ENCODE results near the gene NDUFA6.

The NDUFA6 gene

DNA sequence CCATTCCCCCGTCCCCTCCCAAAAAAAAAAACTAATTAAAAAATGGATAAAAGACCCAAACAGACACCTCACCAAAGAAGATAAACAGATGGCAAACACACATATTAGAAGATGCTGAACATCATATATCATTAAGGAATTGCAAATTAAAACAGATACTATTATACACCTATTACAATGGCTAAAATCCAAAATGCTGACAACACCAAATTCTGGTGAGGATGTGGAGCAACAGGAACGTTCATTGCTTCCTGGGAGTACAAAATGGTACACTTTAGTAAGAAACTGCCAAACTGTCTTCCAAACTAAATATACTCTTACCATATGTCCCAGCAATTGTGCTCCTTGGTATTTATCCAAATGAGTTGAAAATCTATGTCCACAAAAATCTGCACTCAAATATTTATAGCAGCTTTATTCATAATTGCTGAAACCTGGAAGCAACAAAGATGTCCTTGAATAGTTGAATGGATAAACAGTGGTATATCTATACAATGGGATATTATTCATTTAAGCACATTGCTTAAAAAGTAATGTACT is 39.9 kb downstream of the NDUFA6 start:
- H3K36me3 ChIP-seq (replicated peaks; ENCODE audit: insufficient read depth, low read length): no peaks in the 10 kb centered on the region
- H3K9ac ChIP-seq (ENCODE audit: low read length): no peak overlapping the region
- no peak overlapping the region for H3K4me2 ChIP-seq (ENCODE audit: low read depth, low read length)
- TF ChIP-seq, protein P1, sequence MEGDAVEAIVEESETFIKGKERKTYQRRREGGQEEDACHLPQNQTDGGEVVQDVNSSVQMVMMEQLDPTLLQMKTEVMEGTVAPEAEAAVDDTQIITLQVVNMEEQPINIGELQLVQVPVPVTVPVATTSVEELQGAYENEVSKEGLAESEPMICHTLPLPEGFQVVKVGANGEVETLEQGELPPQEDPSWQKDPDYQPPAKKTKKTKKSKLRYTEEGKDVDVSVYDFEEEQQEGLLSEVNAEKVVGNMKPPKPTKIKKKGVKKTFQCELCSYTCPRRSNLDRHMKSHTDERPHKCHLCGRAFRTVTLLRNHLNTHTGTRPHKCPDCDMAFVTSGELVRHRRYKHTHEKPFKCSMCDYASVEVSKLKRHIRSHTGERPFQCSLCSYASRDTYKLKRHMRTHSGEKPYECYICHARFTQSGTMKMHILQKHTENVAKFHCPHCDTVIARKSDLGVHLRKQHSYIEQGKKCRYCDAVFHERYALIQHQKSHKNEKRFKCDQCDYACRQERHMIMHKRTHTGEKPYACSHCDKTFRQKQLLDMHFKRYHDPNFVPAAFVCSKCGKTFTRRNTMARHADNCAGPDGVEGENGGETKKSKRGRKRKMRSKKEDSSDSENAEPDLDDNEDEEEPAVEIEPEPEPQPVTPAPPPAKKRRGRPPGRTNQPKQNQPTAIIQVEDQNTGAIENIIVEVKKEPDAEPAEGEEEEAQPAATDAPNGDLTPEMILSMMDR (IDR thresholded peaks at IDR 0.05; ENCODE audit: low read length): no peak
- TF ChIP-seq EZH2phosphoT487 (IDR thresholded peaks at IDR 0.05; ENCODE audit: low read length) (no peak), EZH2 (optimal IDR thresholded peaks at IDR 0.05; ENCODE audit: low read depth, low read length) (no peak)
- H3K79me2 ChIP-seq (ENCODE audit: low read length): no peaks in the 10 kb centered on the region
- H3K27ac ChIP-seq (ENCODE audit: low read length): no peak overlapping the region
- no peak overlapping the region for H2AFZ ChIP-seq (ENCODE audit: low read length)
- no peaks in the 10 kb centered on the region for H4K20me1 ChIP-seq (ENCODE audit: insufficient read depth, low read length)
- no peaks in the 10 kb centered on the region for H3K4me1 ChIP-seq (ENCODE audit: low read length)
- H3K9me3 ChIP-seq (replicated peaks; ENCODE audit: insufficient read depth, low read length): no peaks in the 10 kb centered on the region
- H3K9me2 ChIP-seq (replicated peaks; ENCODE audit: insufficient read depth, low read length): no peaks in the 10 kb centered on the region
- no peak overlapping the region for H3K4me3 ChIP-seq (ENCODE audit: low read length)
- H3K27me3 ChIP-seq (replicated peaks; ENCODE audit: insufficient read depth, low read length): no peaks in the 10 kb centered on the region
- no peak for DNase-seq
- H3F3A ChIP-seq (ENCODE audit: insufficient read depth, low read length): no peaks in the 10 kb centered on the region

DNA sequence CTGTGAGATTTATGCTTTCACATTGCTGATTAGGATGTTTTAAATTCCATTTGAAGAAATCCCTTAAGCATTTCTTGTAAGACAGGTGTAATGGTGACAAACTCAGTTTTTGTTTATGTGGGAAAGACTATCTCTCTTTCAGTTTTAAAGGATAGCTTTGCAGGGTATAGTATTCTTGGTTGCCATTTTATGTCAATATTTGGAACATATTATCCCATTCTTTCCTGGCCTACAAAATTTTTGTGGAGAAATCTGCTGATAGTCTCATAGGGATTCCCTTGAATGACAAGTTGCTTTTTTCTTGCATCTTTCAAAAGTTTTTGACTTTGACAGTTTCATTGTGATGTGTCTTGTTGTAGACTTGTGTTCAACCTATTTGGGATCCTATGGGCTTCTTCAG is 48.8 kb downstream of the NDUFA6 start:
- Histone ChIP-seq H4K20me1 (ENCODE audit: insufficient read depth, low read length) (no peaks in the 10 kb centered on the region), H3K9ac (ENCODE audit: low read length) (no peak overlapping the region), H3K9me2 (replicated peaks; ENCODE audit: insufficient read depth, low read length) (no peaks in the 10 kb centered on the region), H3K79me2 (ENCODE audit: low read length) (no peaks in the 10 kb centered on the region), H3K27ac (ENCODE audit: low read length) (no peak overlapping the region), H3K36me3 (replicated peaks; ENCODE audit: insufficient read depth, low read length) (no peaks in the 10 kb centered on the region), H3K27me3 (replicated peaks; ENCODE audit: insufficient read depth, low read length) (no peaks in the 10 kb centered on the region), H3F3A (ENCODE audit: insufficient read depth, low read length) (no peaks in the 10 kb centered on the region), H3K4me3 (ENCODE audit: low read length) (no peak overlapping the region), H2AFZ (ENCODE audit: low read length) (no peak overlapping the region), H3K4me2 (ENCODE audit: low read depth, low read length) (no peak overlapping the region), H3K4me1 (ENCODE audit: low read length) (no peaks in the 10 kb centered on the region), H3K9me3 (replicated peaks; ENCODE audit: insufficient read depth, low read length) (no peaks in the 10 kb centered on the region)
- no peak for DNase-seq
- no peak for TF ChIP-seq EZH2phosphoT487 (IDR thresholded peaks at IDR 0.05; ENCODE audit: low read length)
- TF ChIP-seq, protein P1 (IDR thresholded peaks at IDR 0.05; ENCODE audit: low read length): no peak
- no peak for TF ChIP-seq EZH2 (optimal IDR thresholded peaks at IDR 0.05; ENCODE audit: low read depth, low read length)

DNA sequence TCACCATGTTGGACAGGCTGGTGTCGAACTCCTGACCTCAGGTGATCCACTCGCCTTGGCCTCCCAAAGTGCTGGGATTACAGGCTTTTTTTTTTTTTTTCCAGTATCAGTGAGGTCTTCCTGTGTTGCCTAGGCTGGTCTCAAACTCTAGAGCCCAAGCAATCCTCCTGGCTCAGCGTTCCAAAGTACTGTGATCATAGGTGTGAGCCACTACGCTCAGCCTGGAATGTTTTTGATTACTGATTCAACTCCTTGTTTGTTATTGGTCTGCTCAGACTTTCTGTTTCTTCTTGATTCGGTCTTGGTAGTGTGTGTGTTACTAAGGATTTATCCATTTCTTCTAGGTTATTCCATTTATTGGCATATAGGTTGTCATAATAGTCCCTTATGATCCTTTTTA is 51.3 kb downstream of the NDUFA6 start:
- H4K20me1 ChIP-seq (ENCODE audit: insufficient read depth, low read length): no peaks in the 10 kb centered on the region
- H3K27me3 ChIP-seq (replicated peaks; ENCODE audit: insufficient read depth, low read length): no peaks in the 10 kb centered on the region
- H3K4me1 ChIP-seq (ENCODE audit: low read length): no peaks in the 10 kb centered on the region
- H3K9ac ChIP-seq (ENCODE audit: low read length): no peak overlapping the region
- H3K4me2 ChIP-seq (ENCODE audit: low read depth, low read length): no peak overlapping the region
- no peak overlapping the region for H2AFZ ChIP-seq (ENCODE audit: low read length)
- H3F3A ChIP-seq (ENCODE audit: insufficient read depth, low read length): no peaks in the 10 kb centered on the region
- H3K36me3 ChIP-seq (replicated peaks; ENCODE audit: insufficient read depth, low read length): no peaks in the 10 kb centered on the region
- H3K9me2 ChIP-seq (replicated peaks; ENCODE audit: insufficient read depth, low read length): no peaks in the 10 kb centered on the region
- no peaks in the 10 kb centered on the region for H3K79me2 ChIP-seq (ENCODE audit: low read length)
- TF ChIP-seq, protein P1 (IDR thresholded peaks at IDR 0.05; ENCODE audit: low read length): no peak
- TF ChIP-seq EZH2 (optimal IDR thresholded peaks at IDR 0.05; ENCODE audit: low read depth, low read length) (no peak), EZH2phosphoT487 (IDR thresholded peaks at IDR 0.05; ENCODE audit: low read length) (no peak)
- H3K9me3 ChIP-seq (replicated peaks; ENCODE audit: insufficient read depth, low read length): no peaks in the 10 kb centered on the region
- DNase-seq: no peak
- no peak overlapping the region for H3K4me3 ChIP-seq (ENCODE audit: low read length)
- no peak overlapping the region for H3K27ac ChIP-seq (ENCODE audit: low read length)

All from MM.1S (cell line).